Lower lobe of right lung (tissue), 2 donors: Measurements from ENCODE around the gene CTNNA3. TPM values are rescaled to one million over a fixed set of nuclear protein-coding genes. Genes with fewer than 3 reads are reported as not detected.

ENCODE experiments used
- ATAC-seq, 2 donors: fragments of 200-7000 bp; cut with Tn5 transposase; one replicate each; pipeline ENCODE4 v1.9.1; 2020 to 2022; ENCODE audit warnings: mild to moderate bottlenecking in 2 of 2, moderate library complexity in 2 of 2
- DNase-seq: peaks from one replicate; pipeline ENCODE4 v3.0.0-alpha.2; 2020
- H3K27ac ChIP-seq: fragments of 200-600 bp; one replicate; pipeline ENCODE4 v1.8.0; 2022
- H3K27me3 ChIP-seq: fragments of 200-600 bp; one replicate; pipeline ENCODE4 v1.8.0; 2022; ENCODE audit warnings: low read depth
- H3K36me3 ChIP-seq: fragments of 200-600 bp; one replicate; pipeline ENCODE4 v1.8.0; 2022; ENCODE audit warnings: mild to moderate bottlenecking
- H3K4me1 ChIP-seq: fragments of 200-600 bp; one replicate; pipeline ENCODE4 v1.8.0; 2022
- H3K4me3 ChIP-seq: fragments of 200-600 bp; one replicate; pipeline ENCODE4 v1.8.0; 2022; ENCODE audit warnings: mild to moderate bottlenecking
- H3K9me3 ChIP-seq: fragments of 200-600 bp; one replicate; pipeline ENCODE4 v1.8.0; 2022
- intact Hi-C: fragments of 100-400 bp; cut with DNase I; formaldehyde crosslinking; loops from one replicate; pipeline ENCODE4 v1.11.0; 2022
- total RNA-seq: library from RNA; stranded (reverse); fragmentation: NEBNext Ultra II Directional; extraction: Animal tissue kit (Norgen Biotek cat#: 25700); gene quantifications from one replicate; pipeline ENCODE4 v1.2.1, GENCODE V29; 2021
- TF ChIP-seq, protein P1 (sequence below): fragments of 200-600 bp; IDR thresholded peaks from one replicate; pipeline ENCODE4 v1.8.0; 2022; ENCODE audit warnings: antibody characterized with exemption, mild to moderate bottlenecking
- donor health status: DM: no; HTN: yes; CAD: no; lungs with severe emphysema.

CTNNA3 gene
- total RNA-seq, 1 donor from 2014 or later, result not detected

- Histone ChIP-seq H3K9me3 (no peaks in the 10 kb centered on the region), H3K4me1 (no peaks in the 10 kb centered on the region), H3K27me3 (no peaks in the 10 kb centered on the region), H3K36me3 (no peaks in the 10 kb centered on the region), H3K4me3 (no peak overlapping the region), H3K27ac (no peak overlapping the region)
- TF ChIP-seq, protein P1, sequence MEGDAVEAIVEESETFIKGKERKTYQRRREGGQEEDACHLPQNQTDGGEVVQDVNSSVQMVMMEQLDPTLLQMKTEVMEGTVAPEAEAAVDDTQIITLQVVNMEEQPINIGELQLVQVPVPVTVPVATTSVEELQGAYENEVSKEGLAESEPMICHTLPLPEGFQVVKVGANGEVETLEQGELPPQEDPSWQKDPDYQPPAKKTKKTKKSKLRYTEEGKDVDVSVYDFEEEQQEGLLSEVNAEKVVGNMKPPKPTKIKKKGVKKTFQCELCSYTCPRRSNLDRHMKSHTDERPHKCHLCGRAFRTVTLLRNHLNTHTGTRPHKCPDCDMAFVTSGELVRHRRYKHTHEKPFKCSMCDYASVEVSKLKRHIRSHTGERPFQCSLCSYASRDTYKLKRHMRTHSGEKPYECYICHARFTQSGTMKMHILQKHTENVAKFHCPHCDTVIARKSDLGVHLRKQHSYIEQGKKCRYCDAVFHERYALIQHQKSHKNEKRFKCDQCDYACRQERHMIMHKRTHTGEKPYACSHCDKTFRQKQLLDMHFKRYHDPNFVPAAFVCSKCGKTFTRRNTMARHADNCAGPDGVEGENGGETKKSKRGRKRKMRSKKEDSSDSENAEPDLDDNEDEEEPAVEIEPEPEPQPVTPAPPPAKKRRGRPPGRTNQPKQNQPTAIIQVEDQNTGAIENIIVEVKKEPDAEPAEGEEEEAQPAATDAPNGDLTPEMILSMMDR, result no peak
- no peak for ATAC-seq
- intact Hi-C loops, result no loop called here
- no peak for DNase-seq
These were observed 913.9 kb downstream of the CTNNA3 start for GRCh38 chr10:66782144-66782543.

- intact Hi-C loops, result no loop called here
- no peak for DNase-seq
- ATAC-seq, result no peak
- Histone ChIP-seq H3K36me3 (no peaks in the 10 kb centered on the region), H3K4me3 (no peak overlapping the region), H3K4me1 (no peaks in the 10 kb centered on the region), H3K9me3 (no peaks in the 10 kb centered on the region), H3K27me3 (no peaks in the 10 kb centered on the region), H3K27ac (no peak overlapping the region)
- TF ChIP-seq, protein P1, result no peak
These were observed 915.2 kb downstream of the CTNNA3 start for GRCh38 chr10:66780796-66781195.

GRCh38 chr10:66778351-66778750, 917.6 kb downstream of the CTNNA3 start:
- DNase-seq, result no peak
- no peaks in the 10 kb centered on the region for H3K36me3 ChIP-seq
- intact Hi-C loops, result no loop called here

DNA sequence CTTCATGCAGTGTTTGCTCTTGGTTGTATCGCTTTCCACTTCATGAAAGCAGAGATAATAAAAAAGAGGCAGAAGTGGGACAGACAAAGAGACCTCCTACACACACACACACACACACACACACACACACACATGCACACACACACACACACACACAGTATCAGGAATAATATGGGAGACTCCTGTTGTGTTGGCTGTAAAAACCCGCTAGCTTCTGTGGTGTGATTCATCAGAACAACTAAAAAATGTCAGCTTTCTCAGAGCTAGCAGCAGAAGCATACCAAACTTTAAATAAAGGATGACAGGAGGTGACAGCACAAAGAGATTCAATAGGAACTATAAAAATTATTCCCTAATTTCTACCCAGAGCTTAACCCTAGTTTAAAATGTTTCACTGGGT, 918.3 kb downstream of the CTNNA3 start:
- ATAC-seq, result no peak
- DNase-seq, result no peak
- intact Hi-C loops, result no loop called here
- TF ChIP-seq, protein P1, result no peak
- no peaks in the 10 kb centered on the region for H3K9me3 ChIP-seq
- H3K27me3 ChIP-seq, result no peaks in the 10 kb centered on the region
- no peak overlapping the region for H3K4me3 ChIP-seq
- no peaks in the 10 kb centered on the region for H3K36me3 ChIP-seq
- no peak overlapping the region for H3K27ac ChIP-seq
- no peaks in the 10 kb centered on the region for H3K4me1 ChIP-seq

More at GRCh38 chr10:66778351-66778750, 917.6 kb downstream of the CTNNA3 start:
- H3K4me3 ChIP-seq, result no peak overlapping the region
- H3K27me3 ChIP-seq, result no peaks in the 10 kb centered on the region
- no peak overlapping the region for H3K27ac ChIP-seq
- ATAC-seq, result no peak
- H3K9me3 ChIP-seq, result no peaks in the 10 kb centered on the region
- no peaks in the 10 kb centered on the region for H3K4me1 ChIP-seq
- TF ChIP-seq, protein P1, result no peak

DNA sequence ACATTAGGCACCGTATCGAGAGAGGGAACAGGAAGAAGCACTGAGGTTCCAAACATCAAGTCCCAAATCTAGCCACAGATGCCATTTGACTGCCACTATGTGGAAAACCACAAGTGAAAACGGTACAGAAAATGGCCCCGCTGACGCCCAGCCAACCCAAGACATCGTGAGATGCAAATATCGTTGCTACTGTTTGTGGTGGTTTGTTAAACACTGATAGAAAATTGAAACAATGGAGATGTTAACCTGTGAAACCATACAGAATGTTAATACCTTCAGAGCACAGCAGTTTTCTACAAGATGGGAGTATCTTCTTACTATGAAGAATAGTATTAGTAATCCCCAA, 922.5 kb downstream of the CTNNA3 start:
- Histone ChIP-seq H3K27me3 (no peaks in the 10 kb centered on the region), H3K27ac (no peak overlapping the region)
- ATAC-seq, result no peak

More for the DNA sequence above, 922.5 kb downstream of the CTNNA3 start:
- H3K4me1 ChIP-seq, result no peaks in the 10 kb centered on the region
- no peak overlapping the region for H3K4me3 ChIP-seq
- no peak for DNase-seq
- TF ChIP-seq, protein P1, result no peak
- intact Hi-C loops, result no loop called here
- no peaks in the 10 kb centered on the region for H3K36me3 ChIP-seq
- no peaks in the 10 kb centered on the region for H3K9me3 ChIP-seq
